Fibroblast of lung (primary cell): ENCODE data around the gene MTHFD1. TPM values are rescaled to one million over a fixed set of nuclear protein-coding genes. Genes with fewer than 3 reads are reported as not detected.

ENCODE experiments used
- DNase-seq, 2 donors: peaks; one replicate each; pipeline versions ENCODE4 v3.0.0 to v3.0.0-alpha.2; 2010; ENCODE audit warnings: low read depth in 2 of 2
- H2AFZ ChIP-seq: 2 replicates; pipeline ENCODE4 v1.5.1; 2012; ENCODE audit warnings: low read length, control low read depth, inconsistent platforms
- H3K27ac ChIP-seq: 2 replicates; pipeline ENCODE4 v1.5.1; 2011; ENCODE audit warnings: low read length, control low read depth; ENCODE audit not compliant: insufficient read depth
- H3K27me3 ChIP-seq: 2 replicates; pipeline ENCODE4 v1.5.1; 2011; ENCODE audit warnings: mild to moderate bottlenecking, low read length; ENCODE audit not compliant: control insufficient read depth, insufficient read depth
- H3K36me3 ChIP-seq: 2 replicates; pipeline ENCODE4 v1.5.1; 2011; ENCODE audit warnings: low read length; ENCODE audit not compliant: control insufficient read depth, insufficient read depth
- H3K4me1 ChIP-seq: 2 replicates; pipeline ENCODE4 v1.5.1; 2011; ENCODE audit warnings: low read length; ENCODE audit not compliant: control insufficient read depth, insufficient read depth; ENCODE audit errors: extremely low read depth
- H3K4me2 ChIP-seq: 2 replicates; pipeline ENCODE4 v1.5.1; 2011; ENCODE audit warnings: low read length, control low read depth; ENCODE audit not compliant: insufficient read depth; ENCODE audit errors: extremely low read depth
- H3K4me3 ChIP-seq, 4 experiments: fragments of 200-600 bp in 1 of 4; sonication (generic) in 1 of 4; replicated peaks in 1 of 4; 2 replicates each; pipeline ENCODE4 v1.5.1; 2011 to 2016; ENCODE audit warnings: low read length in 4 of 4, low read depth in 3 of 4, mild to moderate bottlenecking in 3 of 4, control low read depth in 2 of 4, inconsistent platforms in 1 of 4, mixed read lengths in 1 of 4; ENCODE audit not compliant: insufficient read depth in 1 of 4; ENCODE audit errors: control extremely low read depth in 1 of 4
- H3K79me2 ChIP-seq: 2 replicates; pipeline ENCODE4 v1.5.1; 2012; ENCODE audit warnings: mild to moderate bottlenecking, low read length, inconsistent platforms; ENCODE audit not compliant: control insufficient read depth, insufficient read depth
- H3K9ac ChIP-seq: 2 replicates; pipeline ENCODE4 v1.5.1; 2011; ENCODE audit warnings: mild to moderate bottlenecking, low read length, control low read depth; ENCODE audit not compliant: insufficient read depth
- H3K9me3 ChIP-seq: 2 replicates; pipeline ENCODE4 v1.5.1; 2012; ENCODE audit warnings: low read depth, low read length; ENCODE audit not compliant: control insufficient read depth, insufficient read depth
- H4K20me1 ChIP-seq: 2 replicates; pipeline ENCODE4 v1.5.1; 2011; ENCODE audit warnings: low read length; ENCODE audit not compliant: control insufficient read depth, insufficient read depth; ENCODE audit errors: extremely low read depth
- EZH2 ChIP-seq: IDR thresholded peaks from 2 replicates; pipeline ENCODE4 v1.5.1; 2012; ENCODE audit warnings: low read length, control low read depth, mild to moderate bottlenecking; ENCODE audit errors: missing control alignments
- polyA plus RNA-seq, 2 donors: library from polyadenylated mRNA; depleted of rRNA in 1 of 2; stranded (reverse) in 1 of 2; unstranded in 1 of 2; fragments of >200 nt; gene quantifications; 2 replicates each; pipeline ENCODE4 v1.2.1, GENCODE V29; 2011 to 2012; ENCODE audit warnings: missing spikeins in 1 of 2
- total RNA-seq: library from RNA; depleted of rRNA; stranded (reverse); fragments of >200 nt; gene quantifications from 2 replicates; pipeline ENCODE4 v1.2.1, GENCODE V29; 2014
- TF ChIP-seq, protein P1 (sequence below), 2 donors: IDR thresholded peaks in 1 of 2; conservative IDR thresholded peaks in 1 of 2; 1 replicate in 1 of 2; 2 replicates in 1 of 2; pipeline ENCODE4 v1.5.1; 2011 to 2012; ENCODE audit warnings: low read length in 2 of 2, control low read depth in 1 of 2, inconsistent platforms in 1 of 2, low read depth in 1 of 2, mild to moderate bottlenecking in 1 of 2

MTHFD1 gene
- total and polyA plus RNA-seq, 2 donors (not counting 1 experiment from before 2014, with no cell fraction given) = 39.4 to 41.6 TPM

DNA sequence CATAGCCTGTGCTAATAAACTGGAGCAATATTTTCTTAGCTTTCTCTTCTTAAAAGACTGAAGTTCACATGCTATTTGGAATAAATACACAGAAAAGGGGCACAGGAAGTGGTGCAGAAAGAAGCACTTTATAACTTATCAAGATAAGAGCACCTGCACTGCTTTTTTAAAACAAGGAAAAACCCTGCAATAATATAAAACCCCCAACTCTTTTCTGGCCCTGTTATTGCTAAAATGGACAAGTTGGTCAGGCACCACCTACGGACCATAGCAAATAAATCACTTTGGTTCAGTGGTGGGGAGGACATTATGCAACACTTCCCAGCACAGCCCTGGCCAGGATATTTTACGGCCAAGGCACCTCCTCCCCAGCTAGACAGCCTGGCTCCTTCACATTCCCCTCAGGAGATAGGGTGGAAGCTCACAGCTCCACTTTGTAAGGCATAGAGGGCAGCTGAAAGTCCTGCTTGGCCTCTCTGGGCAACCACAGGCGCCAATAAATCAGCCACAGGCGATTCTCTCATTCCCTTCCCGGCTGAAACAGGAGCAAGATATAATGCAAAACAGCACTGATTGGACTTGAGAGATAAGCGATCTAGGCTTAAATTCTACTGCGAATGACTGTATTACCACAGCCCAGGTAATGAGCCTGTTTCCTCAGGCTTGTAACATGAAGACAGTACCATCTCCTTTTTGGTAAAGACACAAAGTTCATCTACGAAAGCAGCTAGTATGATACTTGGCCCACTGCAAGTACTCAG lies 113.4 kb downstream of the MTHFD1 start:
- H3K4me2 ChIP-seq = peak overlapping the region; percentile 86
- no peak overlapping the region for H2AFZ ChIP-seq
- H3K27ac ChIP-seq = peak overlapping the region; percentile 98
- H3K4me1 ChIP-seq = peaks cover 6% of the 10 kb centered on the region
- no peaks in the 10 kb centered on the region for H3K9me3 ChIP-seq
- no peaks in the 10 kb centered on the region for H3K36me3 ChIP-seq
- peaks cover 33% of the 10 kb centered on the region for H3K79me2 ChIP-seq
- H3K9ac ChIP-seq = no peak overlapping the region
- H3K27me3 ChIP-seq = no peaks in the 10 kb centered on the region
- TF ChIP-seq EZH2 = no peak
- TF ChIP-seq, protein P1, sequence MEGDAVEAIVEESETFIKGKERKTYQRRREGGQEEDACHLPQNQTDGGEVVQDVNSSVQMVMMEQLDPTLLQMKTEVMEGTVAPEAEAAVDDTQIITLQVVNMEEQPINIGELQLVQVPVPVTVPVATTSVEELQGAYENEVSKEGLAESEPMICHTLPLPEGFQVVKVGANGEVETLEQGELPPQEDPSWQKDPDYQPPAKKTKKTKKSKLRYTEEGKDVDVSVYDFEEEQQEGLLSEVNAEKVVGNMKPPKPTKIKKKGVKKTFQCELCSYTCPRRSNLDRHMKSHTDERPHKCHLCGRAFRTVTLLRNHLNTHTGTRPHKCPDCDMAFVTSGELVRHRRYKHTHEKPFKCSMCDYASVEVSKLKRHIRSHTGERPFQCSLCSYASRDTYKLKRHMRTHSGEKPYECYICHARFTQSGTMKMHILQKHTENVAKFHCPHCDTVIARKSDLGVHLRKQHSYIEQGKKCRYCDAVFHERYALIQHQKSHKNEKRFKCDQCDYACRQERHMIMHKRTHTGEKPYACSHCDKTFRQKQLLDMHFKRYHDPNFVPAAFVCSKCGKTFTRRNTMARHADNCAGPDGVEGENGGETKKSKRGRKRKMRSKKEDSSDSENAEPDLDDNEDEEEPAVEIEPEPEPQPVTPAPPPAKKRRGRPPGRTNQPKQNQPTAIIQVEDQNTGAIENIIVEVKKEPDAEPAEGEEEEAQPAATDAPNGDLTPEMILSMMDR (conservative IDR thresholded peaks at IDR 0.05 in 1 of 2, IDR thresholded peaks at IDR 0.05 in 1 of 2; ENCODE audit: low read depth in 1 of 2, low read length in 2 of 2) = no peak
- peaks cover 4% of the 10 kb centered on the region for H4K20me1 ChIP-seq
- peak; percentile 63 to 82 for DNase-seq
- peak overlapping the region in 3 of 4 experiments; percentile 12 to 92 (median 86) for H3K4me3 ChIP-seq

DNA sequence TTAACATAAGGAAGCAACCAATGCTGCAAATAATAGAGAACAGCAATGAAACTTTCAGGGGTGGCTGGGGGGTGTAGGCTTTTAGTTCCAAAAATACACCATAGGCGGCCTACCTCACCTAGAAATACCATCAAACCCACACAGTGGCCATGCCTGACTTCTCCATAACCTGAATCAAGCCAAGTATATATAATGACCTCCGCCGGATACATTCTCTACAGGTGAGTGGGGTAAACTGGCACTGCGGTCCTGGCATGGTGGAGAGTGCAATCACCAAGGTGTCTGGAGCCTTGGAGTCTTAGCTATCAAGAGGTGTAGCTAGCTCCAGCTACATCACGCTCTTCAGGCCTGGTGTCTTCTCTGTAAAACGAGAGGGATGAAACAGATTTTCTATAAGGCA lies 114.3 kb downstream of the MTHFD1 start:
- H3K4me3 ChIP-seq = peak overlapping the region; percentile 73 to 92 (median 88)
- H3K9ac ChIP-seq = peak overlapping the region; percentile 97
- DNase-seq = no peak
- peaks cover 6% of the 10 kb centered on the region for H4K20me1 ChIP-seq
- H3K27ac ChIP-seq = peak overlapping the region; percentile 98
- H3K9me3 ChIP-seq = no peaks in the 10 kb centered on the region
- H3K4me2 ChIP-seq = peak overlapping the region; percentile 86
- peaks cover 42% of the 10 kb centered on the region for H3K79me2 ChIP-seq
- peaks cover 8% of the 10 kb centered on the region for H3K4me1 ChIP-seq
- H3K36me3 ChIP-seq = no peaks in the 10 kb centered on the region
- no peak for TF ChIP-seq EZH2
- TF ChIP-seq, protein P1 (conservative IDR thresholded peaks at IDR 0.05 in 1 of 2, IDR thresholded peaks at IDR 0.05 in 1 of 2; ENCODE audit: low read depth in 1 of 2, low read length in 2 of 2) = no peak
- H3K27me3 ChIP-seq = no peaks in the 10 kb centered on the region
- no peak overlapping the region for H2AFZ ChIP-seq

DNA sequence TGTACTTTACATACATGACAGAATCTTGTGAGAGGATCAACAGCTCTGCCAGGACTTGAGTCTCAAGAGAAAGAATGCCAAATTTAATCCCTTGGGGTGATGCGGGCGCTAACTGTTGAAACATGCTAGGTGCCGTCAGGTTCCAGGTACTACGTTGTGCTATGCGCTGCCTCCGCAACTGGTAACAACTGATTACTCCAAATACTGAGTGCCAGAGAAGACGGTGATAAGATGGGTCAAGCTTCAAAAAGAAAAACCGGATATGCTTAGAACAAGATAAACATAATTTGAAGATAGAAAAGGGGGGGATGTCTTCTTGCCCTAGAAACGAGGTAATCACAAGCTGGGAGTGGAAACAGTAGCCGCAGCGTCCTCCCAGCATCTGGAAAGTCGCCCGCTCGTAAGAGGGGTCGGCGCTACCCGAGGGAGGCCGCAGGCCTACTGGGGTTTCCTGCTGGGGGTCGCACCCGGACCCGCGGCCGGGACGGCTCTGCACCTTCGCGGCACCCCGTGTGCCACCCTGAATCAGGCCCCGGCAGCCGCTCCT lies 114.8 kb downstream of the MTHFD1 start:
- no peaks in the 10 kb centered on the region for H3K9me3 ChIP-seq
- peak; percentile 21 for DNase-seq
- H3K4me3 ChIP-seq = peak overlapping the region; percentile 73 to 92 (median 88)
- TF ChIP-seq, protein P1 (conservative IDR thresholded peaks at IDR 0.05 in 1 of 2, IDR thresholded peaks at IDR 0.05 in 1 of 2; ENCODE audit: low read depth in 1 of 2, low read length in 2 of 2) = no peak
- TF ChIP-seq EZH2 = no peak
- H3K79me2 ChIP-seq = peaks cover 47% of the 10 kb centered on the region
- H3K27me3 ChIP-seq = no peaks in the 10 kb centered on the region
- peak overlapping the region; percentile 76 for H2AFZ ChIP-seq
- H3K36me3 ChIP-seq = no peaks in the 10 kb centered on the region
- peaks cover 13% of the 10 kb centered on the region for H3K4me1 ChIP-seq
- H3K4me2 ChIP-seq = peak overlapping the region; percentile 86
- peaks cover 9% of the 10 kb centered on the region for H4K20me1 ChIP-seq
- peak overlapping the region; percentile 98 for H3K27ac ChIP-seq
- H3K9ac ChIP-seq = peak overlapping the region; percentile 97
